Smooth muscle cell (in vitro differentiated cells): Measurements from ENCODE around the gene SLC38A4. TPM values are rescaled to one million over a fixed set of nuclear protein-coding genes. Genes with fewer than 3 reads are reported as not detected.

Experiments
- DNase-seq: peaks from one replicate; lab custom pipeline; 2025; ENCODE audit not compliant: unreplicated experiment; lab: John Stamatoyannopoulos, UW
- H2AFZ ChIP-seq: fragments of 200-600 bp; sonication (generic); 2 replicates; pipeline ENCODE4 v1.6.0; 2016; ENCODE audit warnings: antibody characterized with exemption, low read depth, mild to moderate bottlenecking
- H3F3A ChIP-seq: fragments of 200-600 bp; sonication (generic); 2 replicates; pipeline ENCODE4 v1.6.0; 2017; ENCODE audit warnings: antibody characterized with exemption, low read depth
- H3K27ac ChIP-seq: fragments of 200-600 bp; sonication (generic); 2 replicates; pipeline ENCODE4 v1.5.1; 2016; ENCODE audit warnings: low read depth, mild to moderate bottlenecking
- H3K27me3 ChIP-seq: fragments of 200-600 bp; sonication (generic); 2 replicates; pipeline ENCODE4 v1.6.1; 2016; ENCODE audit warnings: low read depth, mild to moderate bottlenecking
- H3K36me3 ChIP-seq: fragments of 200-600 bp; sonication (generic); 2 replicates; pipeline ENCODE4 v1.5.1; 2016; ENCODE audit warnings: low read depth
- H3K4me1 ChIP-seq: fragments of 200-600 bp; sonication (generic); 2 replicates; pipeline ENCODE4 v1.5.1; 2016; ENCODE audit warnings: low read depth
- H3K4me2 ChIP-seq: fragments of 200-600 bp; sonication (generic); 2 replicates; pipeline ENCODE4 v1.6.0; 2016; ENCODE audit warnings: mild to moderate bottlenecking
- H3K4me3 ChIP-seq: fragments of 200-600 bp; sonication (generic); 2 replicates; pipeline ENCODE4 v1.5.1; 2016; ENCODE audit warnings: mild to moderate bottlenecking
- H3K79me2 ChIP-seq: fragments of 200-600 bp; sonication (generic); 2 replicates; pipeline ENCODE4 v1.6.0; 2016; ENCODE audit warnings: low read depth, mild to moderate bottlenecking
- H3K9ac ChIP-seq: fragments of 200-600 bp; sonication (generic); 2 replicates; pipeline ENCODE4 v1.6.0; 2016; ENCODE audit warnings: low read depth
- H3K9me3 ChIP-seq: fragments of 200-600 bp; sonication (generic); replicated peaks from 2 replicates; pipeline ENCODE4 v1.5.1; 2016; ENCODE audit warnings: low read depth
- H4K20me1 ChIP-seq: fragments of 200-600 bp; sonication (generic); 2 replicates; pipeline ENCODE4 v1.6.0; 2016; ENCODE audit warnings: low read depth
- CTCF ChIP-seq: fragments of 200-600 bp; sonication (generic); IDR thresholded peaks from 2 replicates; pipeline ENCODE4 v1.5.1; 2017; ENCODE audit warnings: borderline replicate concordance, mild to moderate bottlenecking, antibody characterized with exemption; ENCODE audit not compliant: insufficient read depth, poor library complexity, severe bottlenecking
- WGBS: methylation state at CpG from one replicate; pipeline ENCODE4 v1.1.7; 2016; ENCODE audit warnings: low lambda C conversion rate; 5-methylcytosine and 5-hydroxymethylcytosine counted together
- polyA plus RNA-seq: library from polyadenylated mRNA; unstranded; fragments of >200 nt; fragmentation: Nextera tagmentation; extraction: Ambion mirVana; gene quantifications from 2 replicates; pipeline ENCODE4 v1.2.1, GENCODE V29; 2016
- total RNA-seq: library from RNA; depleted of rRNA; stranded (reverse); fragments of >200 nt; gene quantifications from 2 replicates; pipeline ENCODE4 v1.2.3, GENCODE V29; 2014

Gene SLC38A4
- total and polyA plus RNA-seq, 2 experiments from 2014 or later, result 0.77 to 2.7 TPM

DNA sequence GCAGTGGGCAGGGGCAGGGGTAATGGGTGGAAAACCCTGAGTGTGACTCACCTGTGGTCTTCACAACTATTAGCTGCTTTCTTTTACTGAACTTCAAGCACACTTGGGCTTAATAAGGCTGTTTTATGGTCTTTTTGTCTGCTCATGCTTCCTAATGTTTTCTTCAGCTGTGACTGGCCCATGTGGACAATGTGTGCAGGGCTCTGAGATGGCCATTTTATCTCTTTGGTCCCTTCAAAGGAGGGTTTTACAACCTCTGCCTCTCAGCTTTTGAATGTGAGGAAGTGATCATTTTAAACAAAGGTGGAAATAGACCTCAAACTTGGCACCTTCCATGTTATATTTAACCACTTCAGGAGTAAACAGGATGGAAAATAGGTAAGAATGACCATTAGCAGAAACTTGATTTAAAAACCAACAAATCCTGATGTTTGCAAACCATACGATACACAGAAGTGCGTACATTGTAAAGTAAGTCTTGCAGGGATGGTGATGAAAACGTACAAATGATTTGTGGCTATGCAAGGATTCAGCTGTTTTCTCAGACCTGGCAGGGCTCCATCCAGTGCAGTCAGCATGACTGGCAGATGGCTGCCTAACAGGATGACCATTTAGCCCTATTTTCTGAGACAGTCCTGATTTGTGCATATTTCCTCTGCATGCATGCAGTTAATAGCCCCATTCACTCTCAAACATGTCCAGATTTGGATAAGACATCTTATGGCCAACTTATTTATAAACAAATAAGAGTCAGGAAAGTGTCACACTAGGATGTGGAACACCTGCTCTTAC, 103.2 kb downstream of the SLC38A4 start:
- H3K4me1 ChIP-seq, result no peaks in the 10 kb centered on the region
- no peak for TF ChIP-seq CTCF
- no peaks in the 10 kb centered on the region for H4K20me1 ChIP-seq
- no peak overlapping the region for H2AFZ ChIP-seq
- H3K4me2 ChIP-seq, result no peak overlapping the region
- no peak overlapping the region for H3K27ac ChIP-seq
- no peak overlapping the region for H3K4me3 ChIP-seq
- no peak for DNase-seq
- H3K9me3 ChIP-seq, result no peaks in the 10 kb centered on the region
- H3K27me3 ChIP-seq, result no peaks in the 10 kb centered on the region
- H3K36me3 ChIP-seq, result no peaks in the 10 kb centered on the region
- no peaks in the 10 kb centered on the region for H3F3A ChIP-seq
- H3K79me2 ChIP-seq, result no peaks in the 10 kb centered on the region
- H3K9ac ChIP-seq, result no peak overlapping the region
- WGBS, result 84% methylated on average over 3 of the region's 3 CpGs

GRCh38 chr12:46718495-46718894, 107.3 kb downstream of the SLC38A4 start:
- Histone ChIP-seq H3K9ac (no peak overlapping the region), H3K4me1 (no peaks in the 10 kb centered on the region)

DNA sequence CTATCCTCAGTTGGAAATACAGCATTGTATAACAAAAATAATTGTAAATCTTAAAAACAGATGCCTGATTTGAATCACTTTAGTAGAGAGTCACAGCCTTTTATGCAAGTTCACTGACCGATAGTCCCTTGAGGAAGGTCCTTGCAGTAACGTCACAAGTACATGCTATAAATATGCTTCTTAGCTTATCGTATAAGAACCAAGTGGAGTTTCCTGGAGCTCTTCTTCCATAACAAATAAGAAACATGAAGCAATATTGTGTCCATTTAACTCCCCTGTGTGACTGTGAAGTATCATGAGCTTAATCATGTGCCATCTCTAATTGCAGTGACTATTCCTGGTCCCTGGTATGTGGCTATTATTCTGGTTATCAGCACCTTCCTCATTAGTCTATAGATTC, 107.9 kb downstream of the SLC38A4 start:
- Histone ChIP-seq H3K36me3 (no peaks in the 10 kb centered on the region), H3K4me3 (no peak overlapping the region), H2AFZ (no peak overlapping the region), H3K9me3 (no peaks in the 10 kb centered on the region), H3K4me2 (no peak overlapping the region), H3K4me1 (no peaks in the 10 kb centered on the region), H3F3A (no peaks in the 10 kb centered on the region), H3K27me3 (no peaks in the 10 kb centered on the region), H3K9ac (no peak overlapping the region), H4K20me1 (no peaks in the 10 kb centered on the region), H3K27ac (no peak overlapping the region), H3K79me2 (no peaks in the 10 kb centered on the region)
- no peak for TF ChIP-seq CTCF
- no peak for DNase-seq
- WGBS, result 99% methylated on average over 3 of the region's 3 CpGs

More at GRCh38 chr12:46718495-46718894, 107.3 kb downstream of the SLC38A4 start:
- Histone ChIP-seq H3K27me3 (no peaks in the 10 kb centered on the region), H3K9me3 (no peaks in the 10 kb centered on the region), H3K27ac (no peak overlapping the region), H3K36me3 (no peaks in the 10 kb centered on the region), H3K79me2 (no peaks in the 10 kb centered on the region), H3K4me2 (no peak overlapping the region), H4K20me1 (no peaks in the 10 kb centered on the region), H2AFZ (no peak overlapping the region), H3K4me3 (no peak overlapping the region), H3F3A (no peaks in the 10 kb centered on the region)
- TF ChIP-seq CTCF, result no peak
- WGBS, result 92% methylated on average over 3 of the region's 3 CpGs
- no peak for DNase-seq

- Histone ChIP-seq H3K27me3 (no peaks in the 10 kb centered on the region), H3K27ac (no peak overlapping the region), H3K9me3 (no peaks in the 10 kb centered on the region), H3F3A (no peaks in the 10 kb centered on the region), H4K20me1 (no peaks in the 10 kb centered on the region), H3K9ac (no peak overlapping the region), H3K79me2 (no peaks in the 10 kb centered on the region), H3K36me3 (no peaks in the 10 kb centered on the region), H2AFZ (no peak overlapping the region), H3K4me1 (no peaks in the 10 kb centered on the region), H3K4me2 (no peak overlapping the region), H3K4me3 (no peak overlapping the region)
- no peak for TF ChIP-seq CTCF
- no peak for DNase-seq
Observed at GRCh38 chr12:46717159-46717558, 108.6 kb downstream of the SLC38A4 start.
